Hepatocyte (in vitro differentiated cells): ENCODE measurements around the gene TEAD2. TPM values are rescaled to one million over a fixed set of nuclear protein-coding genes. Genes with fewer than 3 reads are reported as not detected.

Source experiments
- DNase-seq: peaks from one replicate; pipeline ENCODE4 v3.0.0-alpha.2; 2016; ENCODE audit warnings: low spot score
- H2AFZ ChIP-seq: fragments of 200-600 bp; sonication (generic); 2 replicates; pipeline ENCODE4 v1.6.0; 2016; ENCODE audit warnings: antibody characterized with exemption, mild to moderate bottlenecking
- H3K27ac ChIP-seq: fragments of 200-600 bp; sonication (generic); 2 replicates; pipeline ENCODE4 v1.5.1; 2016; ENCODE audit warnings: mild to moderate bottlenecking
- H3K27me3 ChIP-seq: fragments of 200-600 bp; sonication (generic); 2 replicates; pipeline ENCODE4 v1.6.1; 2016
- H3K36me3 ChIP-seq: fragments of 200-600 bp; sonication (generic); replicated peaks from 2 replicates; pipeline ENCODE4 v1.5.1; 2016; ENCODE audit warnings: low read depth; ENCODE audit not compliant: insufficient read depth
- H3K4me1 ChIP-seq: fragments of 200-600 bp; sonication (generic); 2 replicates; pipeline ENCODE4 v1.5.1; 2016; ENCODE audit warnings: mild to moderate bottlenecking, moderate library complexity; ENCODE audit not compliant: insufficient read depth
- H3K4me2 ChIP-seq: fragments of 200-600 bp; sonication (generic); 2 replicates; pipeline ENCODE4 v1.6.0; 2016
- H3K4me3 ChIP-seq: fragments of 200-600 bp; sonication (generic); 2 replicates; pipeline ENCODE4 v1.5.1; 2016; ENCODE audit warnings: mild to moderate bottlenecking
- H3K79me2 ChIP-seq: fragments of 200-600 bp; sonication (generic); 2 replicates; pipeline ENCODE4 v1.6.0; 2017; ENCODE audit warnings: mild to moderate bottlenecking
- H3K9me2 ChIP-seq: fragments of 200-600 bp; sonication (generic); replicated peaks from 2 replicates; pipeline ENCODE4 v1.6.0; 2017; ENCODE audit warnings: mild to moderate bottlenecking; ENCODE audit not compliant: insufficient read depth
- H3K9me3 ChIP-seq: fragments of 200-600 bp; sonication (generic); 2 replicates; pipeline ENCODE4 v1.5.1; 2016; ENCODE audit warnings: low read depth, mild to moderate bottlenecking
- H4K20me1 ChIP-seq: fragments of 200-600 bp; sonication (generic); 2 replicates; pipeline ENCODE4 v1.6.0; 2016; ENCODE audit warnings: mild to moderate bottlenecking; ENCODE audit not compliant: insufficient read depth, poor library complexity, severe bottlenecking
- EZH2 ChIP-seq: fragments of 200-600 bp; sonication (generic); IDR thresholded peaks from 2 replicates; pipeline ENCODE4 v1.6.1; 2016; ENCODE audit warnings: antibody characterized with exemption, mild to moderate bottlenecking, borderline replicate concordance
- EZH2phosphoT487 ChIP-seq: fragments of 200-600 bp; sonication (generic); IDR thresholded peaks from one replicate; pipeline ENCODE4 v1.6.1; 2018; ENCODE audit warnings: antibody characterized with exemption, mild to moderate bottlenecking, low read depth, moderate library complexity; ENCODE audit not compliant: unreplicated experiment, severe bottlenecking
- WGBS: methylation state at CpG from one replicate; pipeline ENCODE4 v1.1.6; 2016; ENCODE audit warnings: low lambda C conversion rate; ENCODE audit errors: missing lambda C conversion rate; 5-methylcytosine and 5-hydroxymethylcytosine counted together
- polyA plus RNA-seq: library from polyadenylated mRNA; unstranded; fragments of >200 nt; fragmentation: Nextera tagmentation; extraction: Ambion mirVana; gene quantifications from 2 replicates; pipeline ENCODE4 v1.2.1, GENCODE V29; 2016
- total RNA-seq: library from RNA; depleted of rRNA; stranded (reverse); fragments of >200 nt; gene quantifications from 2 replicates; pipeline ENCODE4 v1.2.3, GENCODE V29; 2014
- TF ChIP-seq, protein P1 (sequence below): fragments of 200-600 bp; sonication (generic); IDR thresholded peaks from 2 replicates; pipeline ENCODE4 v1.5.1; 2016; ENCODE audit warnings: antibody characterized with exemption, mild to moderate bottlenecking; ENCODE audit not compliant: poor library complexity

The TEAD2 gene
- total and polyA plus RNA-seq, 2 experiments from 2014 or later = 35.4 to 41.4 TPM

- over 99% methylated on average over 7 of the region's 7 CpGs for WGBS
- no peak for DNase-seq
- Histone ChIP-seq H3K36me3 (no peaks in the 10 kb centered on the region), H3K4me3 (no peak overlapping the region), H3K79me2 (no peaks in the 10 kb centered on the region), H3K27me3 (no peaks in the 10 kb centered on the region), H3K9me3 (no peaks in the 10 kb centered on the region), H3K27ac (no peak overlapping the region), H3K4me1 (no peaks in the 10 kb centered on the region), H3K9me2 (no peaks in the 10 kb centered on the region), H3K4me2 (no peak overlapping the region), H4K20me1 (peaks cover 7% of the 10 kb centered on the region), H2AFZ (no peak overlapping the region)
- TF ChIP-seq EZH2 (no peak), EZH2phosphoT487 (no peak)
- TF ChIP-seq, protein P1, sequence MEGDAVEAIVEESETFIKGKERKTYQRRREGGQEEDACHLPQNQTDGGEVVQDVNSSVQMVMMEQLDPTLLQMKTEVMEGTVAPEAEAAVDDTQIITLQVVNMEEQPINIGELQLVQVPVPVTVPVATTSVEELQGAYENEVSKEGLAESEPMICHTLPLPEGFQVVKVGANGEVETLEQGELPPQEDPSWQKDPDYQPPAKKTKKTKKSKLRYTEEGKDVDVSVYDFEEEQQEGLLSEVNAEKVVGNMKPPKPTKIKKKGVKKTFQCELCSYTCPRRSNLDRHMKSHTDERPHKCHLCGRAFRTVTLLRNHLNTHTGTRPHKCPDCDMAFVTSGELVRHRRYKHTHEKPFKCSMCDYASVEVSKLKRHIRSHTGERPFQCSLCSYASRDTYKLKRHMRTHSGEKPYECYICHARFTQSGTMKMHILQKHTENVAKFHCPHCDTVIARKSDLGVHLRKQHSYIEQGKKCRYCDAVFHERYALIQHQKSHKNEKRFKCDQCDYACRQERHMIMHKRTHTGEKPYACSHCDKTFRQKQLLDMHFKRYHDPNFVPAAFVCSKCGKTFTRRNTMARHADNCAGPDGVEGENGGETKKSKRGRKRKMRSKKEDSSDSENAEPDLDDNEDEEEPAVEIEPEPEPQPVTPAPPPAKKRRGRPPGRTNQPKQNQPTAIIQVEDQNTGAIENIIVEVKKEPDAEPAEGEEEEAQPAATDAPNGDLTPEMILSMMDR = no peak
Measured at GRCh38 chr19:49343123-49343522, 19.1 kb downstream of the TEAD2 start.

GRCh38 chr19:49342291-49342721 lies 19.9 kb downstream of the TEAD2 start:
- no peak overlapping the region for H3K27ac ChIP-seq
- no peak overlapping the region for H3K4me3 ChIP-seq
- DNase-seq = no peak
- H2AFZ ChIP-seq = no peak overlapping the region
- 97% methylated on average over 11 of the region's 11 CpGs for WGBS
- no peaks in the 10 kb centered on the region for H3K4me1 ChIP-seq
- no peaks in the 10 kb centered on the region for H3K9me3 ChIP-seq
- no peaks in the 10 kb centered on the region for H3K36me3 ChIP-seq
- H3K9me2 ChIP-seq = no peaks in the 10 kb centered on the region
- no peaks in the 10 kb centered on the region for H3K79me2 ChIP-seq
- H4K20me1 ChIP-seq = peaks cover 7% of the 10 kb centered on the region
- no peaks in the 10 kb centered on the region for H3K27me3 ChIP-seq
- TF ChIP-seq EZH2 (no peak), EZH2phosphoT487 (no peak)
- TF ChIP-seq, protein P1 = no peak
- no peak overlapping the region for H3K4me2 ChIP-seq

DNA sequence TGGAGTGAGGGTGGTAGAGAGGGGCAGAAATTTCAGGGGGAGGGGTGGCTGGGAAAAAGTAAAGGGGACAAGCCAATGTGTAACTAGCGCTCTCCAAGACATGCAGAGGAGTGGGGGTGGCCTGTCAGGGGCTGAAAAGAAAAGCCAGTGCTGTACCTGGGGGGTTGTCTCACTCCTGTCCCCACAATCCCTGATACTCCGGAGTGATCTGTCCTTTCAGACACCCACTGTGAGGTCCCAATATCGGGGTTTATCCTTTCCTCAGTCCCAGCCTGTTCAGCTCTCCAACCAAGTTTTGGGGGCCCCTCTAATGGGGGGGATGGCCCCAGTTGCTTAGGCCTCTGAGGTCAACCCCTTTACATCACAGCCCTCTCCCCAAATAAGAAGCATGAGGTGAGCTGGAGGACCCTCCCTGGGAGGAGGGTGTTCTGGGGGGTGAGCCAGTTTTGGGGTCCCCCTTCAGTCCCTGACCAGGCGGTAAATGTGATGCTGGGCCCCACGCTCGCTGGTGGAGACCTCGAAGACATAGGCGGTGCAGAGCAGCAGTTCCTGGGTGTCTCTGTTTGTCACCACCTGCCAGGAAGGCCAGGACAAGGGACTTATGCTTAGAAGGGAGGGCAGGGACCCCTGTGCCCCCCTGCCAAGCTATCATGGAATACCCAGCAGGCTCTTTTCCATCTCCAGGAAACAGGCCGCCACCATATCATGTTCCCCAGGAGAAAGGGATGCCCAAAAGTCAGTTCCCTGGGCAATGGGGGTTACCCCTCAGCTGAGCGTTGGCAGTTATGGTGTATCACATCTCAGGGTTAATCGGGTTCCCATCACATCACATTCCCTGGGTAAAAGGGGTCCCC lies 21.1 kb downstream of the TEAD2 start:
- H3K27me3 ChIP-seq = no peaks in the 10 kb centered on the region
- no peaks in the 10 kb centered on the region for H3K9me2 ChIP-seq
- DNase-seq = no peak
- H4K20me1 ChIP-seq = peaks cover 7% of the 10 kb centered on the region
- TF ChIP-seq EZH2phosphoT487 = no peak
- TF ChIP-seq EZH2 = no peak
- H3K79me2 ChIP-seq = no peaks in the 10 kb centered on the region
- H3K4me3 ChIP-seq = no peak overlapping the region
- no peaks in the 10 kb centered on the region for H3K36me3 ChIP-seq
- H3K4me1 ChIP-seq = no peaks in the 10 kb centered on the region
- H3K27ac ChIP-seq = no peak overlapping the region
- no peak overlapping the region for H2AFZ ChIP-seq
- no peaks in the 10 kb centered on the region for H3K9me3 ChIP-seq
- 96% methylated on average over 11 of the region's 11 CpGs for WGBS
- H3K4me2 ChIP-seq = no peak overlapping the region
